ENCODE measurements around the gene SYT14.

DNA sequence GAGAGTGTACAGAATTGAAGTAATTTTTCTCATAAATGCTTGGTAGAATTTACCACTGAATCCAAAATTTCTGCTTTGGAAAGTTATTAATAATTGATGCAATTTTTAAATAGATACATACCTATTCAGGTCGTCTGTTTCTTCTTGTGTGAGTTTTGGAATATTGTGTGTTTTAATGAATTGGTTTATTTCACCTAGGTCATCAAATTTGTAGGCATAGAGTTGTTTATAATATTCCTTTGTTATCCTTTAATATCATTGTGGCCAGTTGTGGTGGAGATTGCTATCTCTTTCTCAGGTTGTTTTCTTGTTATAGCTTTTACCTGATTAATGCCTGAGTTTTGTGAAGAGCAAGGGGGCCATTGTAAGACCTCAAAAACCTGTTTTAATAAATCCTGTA, 93.5 kb downstream of the SYT14 start:
- TF ChIP-seq, protein P1, sequence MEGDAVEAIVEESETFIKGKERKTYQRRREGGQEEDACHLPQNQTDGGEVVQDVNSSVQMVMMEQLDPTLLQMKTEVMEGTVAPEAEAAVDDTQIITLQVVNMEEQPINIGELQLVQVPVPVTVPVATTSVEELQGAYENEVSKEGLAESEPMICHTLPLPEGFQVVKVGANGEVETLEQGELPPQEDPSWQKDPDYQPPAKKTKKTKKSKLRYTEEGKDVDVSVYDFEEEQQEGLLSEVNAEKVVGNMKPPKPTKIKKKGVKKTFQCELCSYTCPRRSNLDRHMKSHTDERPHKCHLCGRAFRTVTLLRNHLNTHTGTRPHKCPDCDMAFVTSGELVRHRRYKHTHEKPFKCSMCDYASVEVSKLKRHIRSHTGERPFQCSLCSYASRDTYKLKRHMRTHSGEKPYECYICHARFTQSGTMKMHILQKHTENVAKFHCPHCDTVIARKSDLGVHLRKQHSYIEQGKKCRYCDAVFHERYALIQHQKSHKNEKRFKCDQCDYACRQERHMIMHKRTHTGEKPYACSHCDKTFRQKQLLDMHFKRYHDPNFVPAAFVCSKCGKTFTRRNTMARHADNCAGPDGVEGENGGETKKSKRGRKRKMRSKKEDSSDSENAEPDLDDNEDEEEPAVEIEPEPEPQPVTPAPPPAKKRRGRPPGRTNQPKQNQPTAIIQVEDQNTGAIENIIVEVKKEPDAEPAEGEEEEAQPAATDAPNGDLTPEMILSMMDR (IDR thresholded peaks at IDR 0.05; ENCODE audit: low read length): no peak
- TF ChIP-seq EZH2 (optimal IDR thresholded peaks at IDR 0.05; ENCODE audit: low read depth, low read length): no peak
